ENCODE results near the gene CD99.
"Not testable (repeated sequence)": the region's sequence is repeated elsewhere in the genome, so short reads cannot be mapped to it uniquely, and the experiment has no call there.

Gene CD99

GRCh38 chrX:2715066-2715600 is 24.0 kb downstream of the CD99 start:
- no peak for DNase-seq (ENCODE audit: low read depth)
- H3K4me3 ChIP-seq (ENCODE audit: control insufficient read depth, low read depth, low read length) = no peak overlapping the region
- no peak for TF ChIP-seq CTCF (IDR thresholded peaks at IDR 0.05; ENCODE audit: control insufficient read depth, insufficient read depth, low read depth, low read length, missing control alignments)

GRCh38 chrX:2717312-2717711 is 26.2 kb downstream of the CD99 start:
- TF ChIP-seq CTCF (IDR thresholded peaks at IDR 0.05; ENCODE audit: control insufficient read depth, insufficient read depth, low read depth, low read length, missing control alignments) = no peak
- H3K4me3 ChIP-seq (ENCODE audit: control insufficient read depth, low read depth, low read length) = no peak overlapping the region
- no peak for DNase-seq (ENCODE audit: low read depth)

GRCh38 chrX:2718821-2719220 is 27.7 kb downstream of the CD99 start:
- no peak overlapping the region for H3K4me3 ChIP-seq (ENCODE audit: control insufficient read depth, low read depth, low read length)
- TF ChIP-seq CTCF (IDR thresholded peaks at IDR 0.05; ENCODE audit: control insufficient read depth, insufficient read depth, low read depth, low read length, missing control alignments) = no peak
- DNase-seq (ENCODE audit: low read depth) = no peak

- no peak for TF ChIP-seq CTCF (IDR thresholded peaks at IDR 0.05; ENCODE audit: control insufficient read depth, insufficient read depth, low read depth, low read length, missing control alignments)
- no peak overlapping the region for H3K4me3 ChIP-seq (ENCODE audit: control insufficient read depth, low read depth, low read length)
- DNase-seq (ENCODE audit: low read depth) = no peak
These were observed 28.8 kb downstream of the CD99 start for GRCh38 chrX:2719774-2720447.

- H3K4me3 ChIP-seq (ENCODE audit: control insufficient read depth, low read depth, low read length) = no peak overlapping the region
- no peak for DNase-seq (ENCODE audit: low read depth)
- no peak for TF ChIP-seq CTCF (IDR thresholded peaks at IDR 0.05; ENCODE audit: control insufficient read depth, insufficient read depth, low read depth, low read length, missing control alignments)
These were observed 32.3 kb downstream of the CD99 start for GRCh38 chrX:2723286-2723879.

GRCh38 chrX:2727264-2727663 is 36.2 kb downstream of the CD99 start:
- H3K4me3 ChIP-seq (ENCODE audit: control insufficient read depth, low read depth, low read length); DNase-seq (ENCODE audit: low read depth): not testable (repeated sequence)

- TF ChIP-seq CTCF (IDR thresholded peaks at IDR 0.05; ENCODE audit: control insufficient read depth, insufficient read depth, low read depth, low read length, missing control alignments) = no peak
- DNase-seq (ENCODE audit: low read depth) = no peak
- no peak overlapping the region for H3K4me3 ChIP-seq (ENCODE audit: control insufficient read depth, low read depth, low read length)
These were observed 41.0 kb downstream of the CD99 start for GRCh38 chrX:2732076-2732475.
